Fibroblast of pulmonary artery (primary cell): ENCODE results near the gene GPR62.

Experiments
- DNase-seq: peaks from one replicate; pipeline ENCODE4 v3.0.0-alpha.2; 2010; ENCODE audit warnings: low read depth
- H3K4me3 ChIP-seq: replicated peaks from 2 replicates; pipeline ENCODE4 v1.5.1; 2011; ENCODE audit warnings: low read depth, mild to moderate bottlenecking, control low read depth, low read length, moderate library complexity
- CTCF ChIP-seq: IDR thresholded peaks from 2 replicates; pipeline ENCODE4 v1.5.1; 2011; ENCODE audit warnings: mild to moderate bottlenecking, control low read depth, low read length, inconsistent platforms; ENCODE audit errors: missing control alignments

Gene GPR62

GRCh38 chr3:51949121-51949520 is 6.1 kb upstream of the GPR62 start:
- H3K4me3 ChIP-seq: no peak overlapping the region
- DNase-seq: no peak

GRCh38 chr3:51950899-51951298 is 4.3 kb upstream of the GPR62 start:
- no peak for DNase-seq
- no peak overlapping the region for H3K4me3 ChIP-seq
- no peak for TF ChIP-seq CTCF

More at GRCh38 chr3:51949121-51949520, 6.1 kb upstream of the GPR62 start:
- TF ChIP-seq CTCF: no peak

- no peak overlapping the region for H3K4me3 ChIP-seq
- TF ChIP-seq CTCF: no peak
- DNase-seq: peak; percentile 72
Observed at GRCh38 chr3:51953445-51953844, 1.7 kb upstream of the GPR62 start.

GRCh38 chr3:51954105-51954504 is 1.1 kb upstream of the GPR62 start:
- DNase-seq: no peak
- no peak overlapping the region for H3K4me3 ChIP-seq
- no peak for TF ChIP-seq CTCF

GRCh38 chr3:51954713-51955112 is 468 bp upstream of the GPR62 start:
- H3K4me3 ChIP-seq: no peak overlapping the region
- no peak for TF ChIP-seq CTCF
- no peak for DNase-seq

GRCh38 chr3:51955893-51956770 is 951 bp downstream of the GPR62 start:
- TF ChIP-seq CTCF: peak; percentile 34
- no peak overlapping the region for H3K4me3 ChIP-seq

More at GRCh38 chr3:51955893-51956770, 951 bp downstream of the GPR62 start:
- peak; percentile 52 for DNase-seq
